T-helper 2 cell treated with Interferon-gamma antibody and Interleukin-4, amounts not matched to agents 100 ng/mL and 5 ng/mL, for 36 hours (primary cell): ENCODE data around the gene IVNS1ABP. TPM values are rescaled to one million over a fixed set of nuclear protein-coding genes. Genes with fewer than 3 reads are reported as not detected.
"Not testable (repeated sequence)": the region's sequence is repeated elsewhere in the genome, so short reads cannot be mapped to it uniquely, and the experiment has no call there.

Experiments
- intact Hi-C: fragments of 100-400 bp; cut with micrococcal nuclease; formaldehyde crosslinking; loops from one replicate; pipeline ENCODE4 v1.15.1; 2023
- total RNA-seq: library from RNA; stranded (reverse); gene quantifications from 2 replicates; pipeline ENCODE4 v1.2.3, GENCODE V29; 2022

The IVNS1ABP gene
- 97.8 and 108 TPM in 2 replicates for total RNA-seq

DNA sequence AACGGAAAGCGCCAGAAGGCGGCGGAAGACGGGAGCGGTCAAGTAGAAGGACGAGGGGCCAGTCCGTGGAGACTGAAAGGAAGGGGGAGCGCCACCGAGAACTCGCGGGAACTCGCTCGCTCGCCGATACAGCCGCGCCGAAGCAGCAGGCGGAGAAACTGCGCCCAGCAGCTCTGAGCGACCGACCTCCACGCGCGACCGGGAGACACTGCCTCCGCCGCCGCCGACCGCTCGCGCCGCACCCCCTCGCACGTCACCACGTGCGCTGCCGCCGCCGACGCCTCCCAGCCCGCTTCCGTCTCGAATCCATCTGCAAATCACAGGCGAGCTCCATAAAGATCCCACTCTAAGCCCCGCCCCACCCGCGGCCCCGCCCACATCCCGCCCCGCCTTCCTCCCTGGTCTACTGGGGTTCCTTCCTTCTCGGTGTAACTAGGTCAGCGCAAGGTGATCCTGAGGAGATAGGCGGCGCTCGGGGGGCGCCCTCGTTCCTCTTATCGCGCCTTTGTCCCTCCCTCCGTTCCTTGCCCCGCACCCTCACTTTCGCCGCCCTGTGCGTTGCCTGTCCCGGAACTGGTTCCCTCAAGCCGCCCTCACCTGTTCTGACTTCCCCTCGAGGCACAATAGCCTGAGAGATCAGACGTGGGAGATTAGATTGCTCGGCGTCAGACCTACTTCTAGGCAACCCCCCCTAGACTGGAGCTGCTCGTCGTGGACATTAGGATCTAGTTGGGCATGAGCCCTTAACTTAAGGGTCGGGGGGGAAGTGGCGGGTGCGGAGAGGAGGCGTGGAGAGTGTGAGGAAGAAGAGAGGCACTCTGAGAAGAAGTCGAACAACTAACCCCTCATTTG lies at the start of gene IVNS1ABP:
Gene IVNS1ABP, minus strand, starts transcription at position 210 of the 852 bp plus-strand sequence. CDS start 7,750 bp downstream, outside the sequence.
- intact Hi-C loops = loop anchor here (1.0 to 5.0 kb wide), 14 partner anchors 22 to 1058 kb away; partner anchors contain the start of genes EDEM3, NIBAN1, ODR4 and RNF2

DNA sequence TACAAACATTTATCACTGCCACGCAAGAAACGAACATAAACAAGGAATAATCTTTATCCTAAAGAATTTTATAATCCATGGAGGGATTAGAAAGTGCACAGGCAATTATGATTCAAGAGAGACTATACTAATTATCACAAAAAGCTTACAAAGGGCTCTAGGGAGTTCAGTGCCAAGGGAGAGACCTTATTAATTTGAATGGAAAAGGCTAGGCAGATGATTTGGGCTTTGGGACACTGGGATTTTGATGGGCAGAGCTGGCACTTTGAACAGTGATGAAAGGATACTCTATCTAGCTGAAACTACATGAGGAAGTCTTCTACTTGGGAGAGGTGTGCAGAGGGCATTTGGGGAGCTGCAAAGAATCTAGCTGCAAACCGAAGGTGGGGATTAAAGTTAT lies 48.9 kb upstream of the IVNS1ABP start:
- intact Hi-C loops = no loop called here

DNA sequence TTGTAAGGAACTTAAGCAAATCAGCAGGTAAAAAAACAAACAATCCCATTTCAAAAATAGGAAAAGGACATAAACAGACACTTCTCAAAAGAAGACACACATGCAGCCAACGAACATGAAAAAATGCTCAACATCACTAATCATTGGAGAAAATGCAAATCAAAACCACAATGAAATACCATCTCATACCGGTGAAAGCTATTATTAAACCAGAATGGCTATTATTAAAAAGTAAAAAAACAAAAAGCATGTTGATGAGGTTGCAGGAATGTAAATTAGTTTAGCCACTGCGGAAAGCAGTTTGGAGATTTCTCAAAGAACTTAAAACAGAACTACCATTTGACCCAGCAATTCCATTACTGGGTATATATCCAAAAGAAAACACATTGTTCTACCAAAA lies 47.5 kb upstream of the IVNS1ABP start:
- intact Hi-C loops = not testable (repeated sequence)

DNA sequence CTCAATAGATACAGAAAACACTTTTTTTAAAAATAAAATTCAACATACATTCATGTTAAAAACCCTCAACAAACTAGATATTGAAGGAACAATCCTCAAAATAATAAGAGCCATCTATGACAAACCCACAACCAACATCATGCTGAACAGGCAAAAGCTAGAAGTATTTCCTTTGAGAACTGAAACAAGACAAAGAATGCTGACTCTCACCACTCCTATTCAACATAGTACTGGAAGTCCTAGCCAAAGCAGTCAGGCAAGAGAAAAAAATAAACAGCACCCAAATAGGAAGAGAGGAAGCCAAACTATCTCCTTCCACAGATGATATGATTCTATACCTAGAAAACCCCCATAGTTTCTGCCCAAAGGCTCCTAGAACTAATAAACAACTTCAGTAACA lies 46.2 kb upstream of the IVNS1ABP start:
- intact Hi-C loops = no loop called here

DNA sequence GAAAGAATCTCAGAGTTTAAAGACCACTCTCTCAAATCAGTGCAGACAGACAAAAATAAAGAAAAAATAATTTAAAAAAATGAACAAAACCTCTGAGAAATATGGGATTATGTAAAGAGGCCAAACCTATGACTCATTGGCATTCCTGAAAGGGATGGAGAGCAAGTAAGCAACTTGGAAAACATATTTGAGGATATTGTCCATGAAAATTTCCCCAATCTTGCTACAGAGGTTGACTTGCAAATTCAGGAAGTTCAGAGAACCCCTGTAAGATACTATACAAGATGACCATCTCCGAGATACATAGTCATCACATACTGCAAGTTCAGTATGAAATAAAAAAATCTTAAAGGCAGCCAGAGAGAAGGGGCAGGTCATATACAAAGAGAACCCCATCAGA lies 43.7 kb upstream of the IVNS1ABP start:
- intact Hi-C loops = no loop called here

DNA sequence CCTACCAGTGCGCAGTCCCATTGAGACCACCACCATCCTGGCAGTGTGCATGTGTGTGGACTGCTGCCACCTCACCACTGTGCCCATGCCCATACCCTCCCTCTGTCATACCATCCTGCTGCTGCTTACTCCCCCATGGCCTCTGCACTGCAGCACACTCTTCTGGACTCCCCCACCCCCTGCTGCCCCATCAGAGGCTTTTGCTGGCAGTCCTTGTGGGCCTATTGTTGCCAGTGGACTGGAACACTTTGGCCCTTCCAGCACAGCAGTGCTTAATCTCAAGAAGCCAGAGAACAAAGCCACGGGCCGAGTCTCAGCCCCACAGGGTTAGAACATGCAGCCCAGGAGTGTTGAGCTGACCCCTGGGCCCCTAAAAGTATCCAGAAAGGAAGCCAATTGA lies 41.9 kb upstream of the IVNS1ABP start:
- intact Hi-C loops = no loop called here

DNA sequence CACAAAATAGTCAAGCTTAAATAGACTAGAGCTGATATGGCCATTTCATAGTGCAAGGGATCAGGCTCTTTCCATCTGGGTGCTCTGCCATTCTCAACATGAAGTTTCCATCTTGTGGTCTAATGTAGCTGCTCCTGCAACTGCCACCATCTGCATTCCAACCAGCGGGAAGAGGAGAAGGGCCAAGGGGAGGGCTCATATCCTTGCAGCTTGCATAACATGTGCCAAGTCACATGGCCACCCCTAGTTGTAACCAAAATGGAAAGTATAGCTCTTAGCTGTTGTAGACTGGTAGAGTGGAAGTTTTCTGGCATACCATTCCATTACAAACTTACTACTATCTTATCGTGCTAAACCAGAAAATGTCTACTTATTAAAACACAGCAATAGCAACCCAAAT lies 38.9 kb upstream of the IVNS1ABP start:
- intact Hi-C loops = no loop called here

DNA sequence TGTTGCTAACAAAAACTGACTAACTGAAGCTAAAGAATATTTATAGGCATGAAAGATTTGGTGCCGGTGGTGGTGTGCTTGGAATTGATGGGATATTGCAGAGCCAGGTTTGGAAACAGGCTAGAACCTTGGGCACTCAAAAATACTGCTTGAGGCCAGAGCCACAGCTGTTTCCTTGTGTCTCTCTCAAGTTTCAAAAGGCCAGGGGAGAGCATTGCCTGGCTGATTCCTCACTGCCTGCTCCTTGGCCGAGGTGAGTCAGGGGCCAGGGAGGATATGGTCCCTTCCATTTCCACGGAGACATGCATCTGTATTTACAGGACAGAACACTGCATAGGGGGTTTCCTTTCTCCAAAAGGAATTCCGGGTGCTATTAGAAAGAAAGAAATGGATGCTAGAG lies 36.1 kb upstream of the IVNS1ABP start:
- intact Hi-C loops = no loop called here

DNA sequence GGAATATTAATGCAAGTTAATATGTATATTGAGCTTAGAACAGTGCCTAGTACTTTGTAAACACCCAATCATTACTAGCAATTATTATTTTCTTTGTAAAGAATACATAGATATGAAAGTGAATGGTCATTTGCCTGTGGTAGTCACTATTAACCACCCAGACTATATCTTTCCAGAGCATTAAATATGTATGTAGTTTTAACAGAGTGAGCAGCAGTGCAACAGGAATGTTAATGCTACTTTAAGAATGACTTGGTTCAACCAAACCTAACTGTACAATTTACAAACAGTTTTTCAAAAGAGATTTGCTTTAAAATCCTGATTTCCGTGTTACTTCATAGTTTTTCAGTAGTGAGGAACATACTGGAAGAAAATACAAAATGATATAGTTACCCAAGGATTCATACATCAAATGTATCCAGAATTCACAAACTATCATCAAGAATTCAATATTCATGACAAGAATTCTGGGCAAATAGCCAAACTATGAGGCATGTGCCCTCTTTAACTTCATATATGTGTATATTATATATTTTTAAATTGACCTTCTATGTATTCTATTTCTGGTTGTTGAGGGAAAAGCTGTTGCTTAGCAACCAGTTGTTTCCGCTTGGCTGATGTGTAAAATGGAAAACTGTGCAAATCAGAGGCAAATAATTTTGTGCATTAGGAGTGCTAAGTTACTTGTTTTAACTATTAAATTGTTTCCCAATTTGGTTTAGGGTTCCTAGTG lies 34.9 kb upstream of the IVNS1ABP start:
- intact Hi-C loops = no loop called here

DNA sequence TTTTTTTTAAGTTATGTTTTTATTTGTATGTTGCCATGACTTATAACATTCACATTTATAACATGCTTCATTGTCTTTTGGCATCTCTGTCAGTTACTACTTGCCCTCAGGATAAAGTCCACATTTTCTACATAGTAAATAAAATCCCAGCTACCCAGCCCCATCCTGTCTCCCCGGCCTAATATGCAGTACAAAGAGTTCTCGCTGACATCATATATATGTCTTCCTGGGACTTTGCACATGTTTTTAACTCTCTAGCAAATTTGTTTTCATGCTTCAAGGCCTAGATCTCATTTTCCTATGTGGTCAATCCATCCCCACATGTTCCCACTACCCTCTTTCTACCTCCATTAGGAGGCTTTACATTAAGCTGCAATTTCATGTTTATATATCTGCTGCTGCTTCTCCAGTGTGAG lies 33.0 kb upstream of the IVNS1ABP start:
- intact Hi-C loops = no loop called here

DNA sequence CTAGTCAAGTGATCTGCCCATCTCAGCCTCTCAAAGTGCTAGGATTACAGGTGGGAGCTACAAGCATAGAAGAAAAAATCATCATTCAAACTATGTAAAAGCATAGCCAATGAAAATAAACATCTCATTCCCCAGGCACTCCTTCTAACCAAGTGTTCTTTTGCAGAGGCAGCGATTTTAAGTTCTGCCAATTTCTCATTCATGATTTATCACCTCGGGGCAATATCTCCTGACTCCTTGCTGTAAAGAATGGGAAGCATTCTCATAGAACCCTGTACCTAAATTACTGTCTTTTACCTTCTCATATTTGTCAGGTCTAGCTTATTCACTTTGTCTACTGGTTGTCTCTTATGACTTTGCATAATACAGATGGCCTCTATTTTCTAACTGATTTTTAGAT lies 32.5 kb upstream of the IVNS1ABP start:
- intact Hi-C loops = no loop called here

DNA sequence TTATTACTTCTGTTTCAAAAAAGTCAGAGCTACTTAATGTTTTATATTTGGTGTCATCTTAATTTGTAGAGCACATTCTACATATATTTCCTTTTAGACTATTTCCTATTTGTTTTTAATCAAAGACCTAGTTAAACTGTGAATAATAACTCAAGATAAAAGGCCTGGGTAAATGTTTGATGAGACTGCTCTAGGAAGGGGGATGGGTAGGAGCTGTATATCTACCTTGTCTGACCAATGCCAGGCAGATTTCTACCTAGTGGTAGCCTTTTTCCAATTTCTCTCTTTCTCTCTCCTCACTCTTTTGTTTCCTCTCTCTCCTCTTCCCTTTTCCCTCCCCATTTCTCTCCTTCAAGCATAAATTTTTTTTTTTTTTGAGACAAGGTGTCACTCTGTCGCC lies 31.9 kb upstream of the IVNS1ABP start:
- intact Hi-C loops = no loop called here

DNA sequence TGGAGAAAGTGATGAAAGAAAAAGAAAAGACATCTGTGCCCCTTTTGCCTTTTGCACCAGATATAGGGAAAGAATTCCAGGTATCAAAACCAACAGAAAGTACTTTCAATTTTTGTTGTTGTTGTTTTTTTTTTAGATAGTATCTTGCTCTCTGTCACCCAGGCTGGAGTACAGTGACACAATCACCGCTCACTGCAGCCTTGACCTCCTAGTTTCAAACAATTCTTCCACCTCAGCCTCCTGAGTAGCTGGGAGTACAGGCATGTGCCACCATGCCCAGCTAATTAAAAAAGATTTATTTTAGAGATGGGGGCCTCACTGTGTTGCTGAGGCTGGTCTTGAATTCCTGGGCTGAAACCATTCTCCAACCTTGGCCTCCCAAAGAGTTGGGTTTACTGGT lies 31.3 kb upstream of the IVNS1ABP start:
- intact Hi-C loops = no loop called here

DNA sequence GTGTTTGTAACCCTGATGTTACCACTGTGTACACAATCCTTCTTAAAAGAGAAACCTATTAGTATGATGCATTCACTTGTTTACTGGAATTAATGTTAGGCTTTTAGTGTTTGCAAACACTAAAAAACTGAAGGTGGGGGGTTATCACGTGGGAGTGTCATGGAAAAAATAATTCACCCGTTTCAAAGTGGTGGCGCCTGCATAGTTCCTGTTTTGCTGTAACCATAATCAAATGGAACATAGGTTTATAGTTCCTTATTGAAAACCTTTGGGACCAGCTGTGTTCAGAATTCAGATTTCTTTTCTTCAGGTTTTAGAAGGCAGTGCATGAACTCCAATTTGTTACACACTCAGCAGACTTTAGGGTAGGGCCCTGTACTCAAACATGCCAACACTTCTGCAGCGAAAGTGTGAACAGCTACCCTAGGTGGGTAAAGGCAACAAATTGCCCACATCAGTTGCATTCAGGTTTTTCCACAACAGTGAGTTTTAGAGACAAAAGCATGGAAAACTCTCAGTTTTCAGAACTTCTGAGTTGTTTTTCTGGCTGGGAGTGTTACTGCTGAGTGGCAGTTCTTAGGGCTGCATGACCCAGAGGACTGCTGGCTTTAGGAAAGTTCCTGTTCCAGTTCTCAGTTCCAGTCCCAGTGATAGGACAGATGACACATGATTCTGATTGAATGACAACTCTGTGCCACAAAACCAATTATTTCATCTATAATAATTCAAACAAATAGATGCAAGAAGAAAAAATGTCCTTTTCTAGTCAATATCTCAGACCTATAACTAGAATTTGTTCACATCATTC lies 29.1 kb upstream of the IVNS1ABP start:
- intact Hi-C loops = no loop called here

DNA sequence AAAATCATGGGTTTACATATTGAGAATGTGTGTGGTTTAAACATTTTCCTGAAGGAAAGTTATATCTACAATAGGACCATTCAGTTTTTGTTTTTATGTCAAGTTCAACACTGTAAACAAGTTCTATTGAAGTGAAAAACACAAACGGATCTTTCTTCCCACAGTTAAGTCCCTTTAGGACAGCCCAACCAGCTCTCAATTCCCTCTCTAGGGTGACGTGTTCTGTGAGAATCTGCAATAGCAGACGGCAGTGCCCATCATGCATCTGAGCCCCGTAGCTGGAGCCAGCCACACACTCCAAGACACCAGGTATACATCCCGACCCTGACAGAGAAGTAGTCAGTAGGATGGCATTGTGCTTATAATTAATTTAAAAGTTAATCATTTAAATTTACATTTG lies 26.3 kb upstream of the IVNS1ABP start:
- intact Hi-C loops = no loop called here

DNA sequence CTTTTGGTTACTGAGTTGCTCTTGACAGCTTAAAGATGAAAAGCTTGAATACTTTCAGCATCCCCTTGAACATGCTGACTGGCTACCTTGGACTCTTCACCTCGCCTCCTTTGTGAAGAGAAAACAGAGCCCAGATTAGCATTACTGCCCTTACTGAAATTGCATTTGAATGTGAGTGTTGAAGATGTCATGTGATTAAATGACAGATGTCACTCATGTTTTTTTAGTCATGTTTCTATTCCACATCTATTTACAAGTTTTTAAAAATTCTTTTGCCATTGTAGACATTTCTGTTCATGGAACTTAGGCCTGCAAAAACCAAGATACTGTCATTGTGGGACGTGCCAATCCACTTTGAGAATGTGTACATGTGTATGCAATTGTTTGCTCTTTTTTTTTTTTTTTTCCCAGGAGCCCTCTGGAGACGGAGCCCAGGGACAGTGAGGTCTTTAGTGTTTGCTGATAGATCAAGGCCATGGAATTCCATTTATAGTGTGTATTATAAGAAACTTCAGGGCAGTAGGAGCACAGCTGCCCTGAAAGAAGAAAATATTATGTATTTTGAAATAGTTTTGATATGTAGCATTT lies 25.7 kb upstream of the IVNS1ABP start:
- intact Hi-C loops = no loop called here

DNA sequence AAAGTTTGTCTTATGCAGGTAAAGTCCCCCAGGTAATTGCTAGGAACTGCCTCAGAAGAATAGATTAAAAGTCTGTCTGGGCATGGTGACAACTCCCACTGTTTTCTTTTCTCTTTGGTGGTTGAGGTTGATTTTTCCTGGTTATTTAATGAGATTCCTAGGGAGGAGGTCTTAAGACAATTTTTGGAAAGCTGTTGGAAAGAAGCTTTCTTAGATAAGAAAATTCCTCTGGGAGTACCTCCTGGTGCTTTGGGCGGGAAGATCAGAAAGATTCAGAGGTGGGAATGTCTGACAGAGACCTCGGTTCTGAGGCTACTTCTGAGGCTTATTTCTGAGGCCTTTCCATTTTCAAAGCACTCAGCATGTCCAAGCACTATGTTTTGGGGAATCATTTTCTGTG lies 25.0 kb upstream of the IVNS1ABP start:
- intact Hi-C loops = no loop called here

DNA sequence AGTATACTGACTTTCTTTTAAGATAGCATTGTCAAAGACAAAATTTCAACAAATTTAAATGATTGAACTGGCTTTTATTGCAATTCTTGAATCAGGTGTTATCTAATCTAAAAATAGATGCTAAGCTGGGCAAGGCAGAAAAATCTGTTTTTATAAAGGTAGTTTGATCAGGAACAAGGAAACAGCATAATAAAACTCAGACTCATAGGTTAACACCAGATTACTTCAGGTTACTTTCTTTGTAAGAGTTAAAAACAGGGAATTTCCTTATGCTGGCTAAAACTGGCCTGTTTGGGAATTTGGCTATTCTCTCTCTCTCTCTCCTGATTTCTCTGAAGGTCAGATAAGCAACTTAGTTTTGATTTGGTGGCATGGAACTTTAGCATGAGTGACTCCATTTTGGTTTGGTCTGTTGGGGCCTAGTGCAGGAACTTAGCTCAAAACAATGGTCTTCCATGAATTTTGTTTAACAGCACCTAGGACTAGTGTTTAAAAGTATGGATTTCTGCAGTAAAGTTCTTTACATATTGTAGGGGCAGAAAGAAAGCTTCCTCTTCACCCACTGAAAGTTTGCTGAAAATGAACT lies 24.2 kb upstream of the IVNS1ABP start:
- intact Hi-C loops = no loop called here

DNA sequence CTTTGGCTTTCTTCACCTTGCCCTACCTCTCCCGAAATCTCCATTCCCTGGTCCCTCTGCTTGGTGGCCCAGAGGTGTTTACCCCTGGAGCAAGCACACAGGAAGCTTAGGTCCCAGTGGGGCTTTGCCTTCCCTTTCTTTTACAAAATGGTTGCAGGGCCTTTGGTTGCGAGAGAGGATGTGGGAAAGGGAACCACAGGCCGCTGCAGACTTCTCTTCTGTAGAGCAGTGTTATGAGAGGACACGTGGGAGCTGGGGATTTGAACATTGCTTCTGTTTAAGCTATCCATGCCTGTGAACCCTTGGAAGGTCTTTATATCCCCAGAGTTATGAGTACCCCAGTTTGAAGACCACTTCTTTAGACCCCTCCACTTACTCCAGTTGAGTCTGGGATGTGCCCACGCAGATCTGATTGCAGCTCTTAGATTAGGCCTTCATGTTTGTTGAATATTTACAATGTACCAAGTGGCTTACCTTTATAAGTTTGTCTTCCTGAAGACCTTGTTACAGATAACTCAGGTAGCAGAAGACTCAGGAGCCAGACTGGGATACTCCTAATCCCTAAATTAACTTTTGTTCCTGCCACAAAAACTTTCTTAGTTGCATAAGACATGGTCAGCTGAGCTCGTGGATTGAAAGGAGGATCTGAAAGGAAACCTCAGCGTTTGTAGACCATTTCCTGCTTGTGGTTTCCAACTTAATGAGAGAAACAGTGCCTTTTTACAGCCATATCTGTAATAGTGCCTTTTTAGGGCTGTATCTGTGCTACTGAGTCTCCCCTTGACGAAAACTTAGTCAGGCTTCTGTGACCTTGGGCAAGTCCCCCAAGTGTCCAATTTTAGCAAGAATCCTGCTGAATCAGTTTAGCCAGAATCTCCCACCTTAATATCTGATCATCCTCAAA lies 21.9 kb upstream of the IVNS1ABP start:
- intact Hi-C loops = loop anchor here (1.0 kb wide), 4 partner anchors 22 to 221 kb away; partner anchors contain the start of gene IVNS1ABP

DNA sequence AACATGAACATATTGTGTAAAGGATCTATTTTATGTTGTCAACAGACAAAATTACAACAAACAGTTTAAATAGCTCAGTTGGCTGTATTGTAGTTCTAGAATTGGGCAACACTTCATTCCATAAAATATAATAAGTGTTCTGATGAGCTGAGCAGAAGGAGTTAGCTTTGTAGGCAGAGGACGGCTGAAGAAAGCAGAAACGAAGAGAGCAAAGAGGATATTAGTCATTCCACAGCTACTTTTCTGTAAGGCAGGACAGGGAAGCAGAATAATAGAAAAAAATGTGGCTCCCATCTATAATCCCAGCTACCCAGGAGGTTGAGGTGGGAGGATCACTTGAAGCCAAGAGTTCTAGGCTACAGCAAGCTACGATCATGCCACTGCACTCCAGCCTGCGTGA lies 20.2 kb upstream of the IVNS1ABP start:
- intact Hi-C loops = no loop called here
